SH-SY5Y (cell line): Measurements from ENCODE around the gene HOXD9.

ENCODE experiments used
- GATA2 ChIP-seq: IDR thresholded peaks from 2 replicates; pipeline ENCODE4 v1.6.1; 2011; ENCODE audit warnings: mild to moderate bottlenecking, low read depth, low read length
- GATA3 ChIP-seq: IDR thresholded peaks from 2 replicates; pipeline ENCODE4 v1.6.1; 2011; ENCODE audit warnings: low read depth, mild to moderate bottlenecking, low read length, moderate library complexity

HOXD9 gene

GRCh38 chr2:176137906-176138305 lies 15.4 kb downstream of the HOXD9 start:
- no peak for TF ChIP-seq GATA2
- no peak for TF ChIP-seq GATA3

- TF ChIP-seq GATA2 (no peak), GATA3 (no peak)
These were observed 16.0 kb downstream of the HOXD9 start for GRCh38 chr2:176138526-176138922.

- TF ChIP-seq GATA3 (no peak), GATA2 (peak; percentile 47)
These were observed 16.6 kb downstream of the HOXD9 start for GRCh38 chr2:176138923-176139660.

- no peak for TF ChIP-seq GATA3
- no peak for TF ChIP-seq GATA2
These were observed 17.4 kb downstream of the HOXD9 start for GRCh38 chr2:176139661-176140512.

GRCh38 chr2:176140513-176141317 lies 18.2 kb downstream of the HOXD9 start:
- TF ChIP-seq GATA3 (no peak), GATA2 (no peak)

- no peak for TF ChIP-seq GATA3
- no peak for TF ChIP-seq GATA2
These were observed 19.8 kb downstream of the HOXD9 start for GRCh38 chr2:176142281-176142680.

GRCh38 chr2:176145085-176145969 lies 22.8 kb downstream of the HOXD9 start:
- TF ChIP-seq GATA3 (no peak), GATA2 (no peak)

- TF ChIP-seq GATA3 = no peak
- no peak for TF ChIP-seq GATA2
These were observed 23.6 kb downstream of the HOXD9 start for GRCh38 chr2:176146101-176146500.

- TF ChIP-seq GATA2 = no peak
These were observed 24.1 kb downstream of the HOXD9 start for GRCh38 chr2:176146645-176147044.

GRCh38 chr2:176147210-176147799 lies 24.8 kb downstream of the HOXD9 start:
- TF ChIP-seq GATA3 (no peak), GATA2 (no peak; the same call in 1 of the 2 replicates)

- no peak for TF ChIP-seq GATA3
- TF ChIP-seq GATA2 = no peak
These were observed 25.4 kb downstream of the HOXD9 start for GRCh38 chr2:176147800-176148496.

- TF ChIP-seq GATA2 = no peak
- no peak for TF ChIP-seq GATA3
These were observed 26.4 kb downstream of the HOXD9 start for GRCh38 chr2:176148751-176149421.
